HCT116 (cell line): Measurements from ENCODE around the gene C1orf52.

ENCODE experiments used
- EGR1 ChIP-seq: IDR thresholded peaks from 2 replicates; pipeline ENCODE4 v1.6.1; 2012; ENCODE audit warnings: low read depth
- EZH2 ChIP-seq: fragments of 200-600 bp; sonication (generic); IDR thresholded peaks from 2 replicates; pipeline ENCODE4 v1.6.1; 2017; ENCODE audit warnings: antibody characterized with exemption, mixed run types
- EZH2phosphoT487 ChIP-seq: fragments of 200-600 bp; IDR thresholded peaks from 2 replicates; pipeline ENCODE4 v1.6.1; 2018; ENCODE audit warnings: antibody characterized with exemption, borderline replicate concordance
- POLR2A ChIP-seq: IDR thresholded peaks from 2 replicates; pipeline ENCODE4 v1.7.0; 2011; ENCODE audit warnings: borderline replicate concordance; ENCODE audit not compliant: insufficient read depth, insufficient read length; ENCODE audit errors: extremely low read depth
- POLR2AphosphoS5 ChIP-seq: IDR thresholded peaks from 2 replicates; pipeline ENCODE4 v1.6.1; 2011; ENCODE audit warnings: mild to moderate bottlenecking, low read depth, low read length, moderate library complexity
- RAD21 ChIP-seq: IDR thresholded peaks from 2 replicates; pipeline ENCODE4 v1.6.1; 2012; ENCODE audit warnings: low read depth, mild to moderate bottlenecking
- SRF ChIP-seq: IDR thresholded peaks from 2 replicates; pipeline ENCODE4 v1.6.1; 2012; ENCODE audit warnings: low read depth
- ZFX ChIP-seq: fragments of 450-650 bp; IDR thresholded peaks from 2 replicates; pipeline ENCODE4 v1.6.1; 2017
- TF ChIP-seq, protein P1 (sequence below), 3 experiments: fragments of 200-600 bp in 1 of 3; sonication (generic) in 1 of 3; IDR thresholded peaks in 2 of 3; conservative IDR thresholded peaks in 1 of 3; 2 replicates each; pipeline ENCODE4 v1.5.1; 2012 to 2017; ENCODE audit warnings: low read depth in 2 of 3, low read length in 2 of 3, antibody characterized with exemption in 1 of 3, borderline replicate concordance in 1 of 3, control low read depth in 1 of 3, mild to moderate bottlenecking in 1 of 3, mixed read lengths in 1 of 3, mixed run types in 1 of 3, moderate library complexity in 1 of 3; ENCODE audit not compliant: insufficient read depth in 1 of 3
- TF ChIP-seq, protein P2 (sequence below): IDR thresholded peaks from 2 replicates; pipeline ENCODE4 v1.6.1; 2012; ENCODE audit warnings: low read depth
- TF ChIP-seq, protein P3 (sequence below): IDR thresholded peaks from 2 replicates; pipeline ENCODE4 v1.6.1; 2012

DNA sequence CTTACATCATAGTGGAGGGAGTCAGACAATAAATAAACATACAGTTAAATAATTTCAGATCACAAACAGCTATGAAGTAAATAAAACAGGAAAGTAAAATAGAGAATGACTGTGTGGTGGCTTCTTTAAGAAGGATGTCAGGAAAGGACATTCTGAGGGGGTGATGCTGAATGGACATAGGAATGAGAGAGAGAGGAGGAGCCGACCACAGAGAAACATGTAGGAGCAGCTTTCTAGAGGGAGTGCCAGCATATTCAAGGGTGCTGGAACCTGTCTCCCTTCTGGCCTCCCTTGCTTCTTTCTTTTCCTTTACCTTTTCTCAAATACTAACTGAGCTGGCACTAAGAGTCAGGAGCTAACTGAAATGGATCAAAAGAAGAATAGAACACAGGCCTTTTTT lies 37.5 kb upstream of the C1orf52 start:
- TF ChIP-seq POLR2A (no peak), EZH2phosphoT487 (no peak), EZH2 (no peak), POLR2AphosphoS5 (no peak), SRF (no peak), ZFX (no peak), RAD21 (no peak), EGR1 (no peak)
- TF ChIP-seq, protein P1, sequence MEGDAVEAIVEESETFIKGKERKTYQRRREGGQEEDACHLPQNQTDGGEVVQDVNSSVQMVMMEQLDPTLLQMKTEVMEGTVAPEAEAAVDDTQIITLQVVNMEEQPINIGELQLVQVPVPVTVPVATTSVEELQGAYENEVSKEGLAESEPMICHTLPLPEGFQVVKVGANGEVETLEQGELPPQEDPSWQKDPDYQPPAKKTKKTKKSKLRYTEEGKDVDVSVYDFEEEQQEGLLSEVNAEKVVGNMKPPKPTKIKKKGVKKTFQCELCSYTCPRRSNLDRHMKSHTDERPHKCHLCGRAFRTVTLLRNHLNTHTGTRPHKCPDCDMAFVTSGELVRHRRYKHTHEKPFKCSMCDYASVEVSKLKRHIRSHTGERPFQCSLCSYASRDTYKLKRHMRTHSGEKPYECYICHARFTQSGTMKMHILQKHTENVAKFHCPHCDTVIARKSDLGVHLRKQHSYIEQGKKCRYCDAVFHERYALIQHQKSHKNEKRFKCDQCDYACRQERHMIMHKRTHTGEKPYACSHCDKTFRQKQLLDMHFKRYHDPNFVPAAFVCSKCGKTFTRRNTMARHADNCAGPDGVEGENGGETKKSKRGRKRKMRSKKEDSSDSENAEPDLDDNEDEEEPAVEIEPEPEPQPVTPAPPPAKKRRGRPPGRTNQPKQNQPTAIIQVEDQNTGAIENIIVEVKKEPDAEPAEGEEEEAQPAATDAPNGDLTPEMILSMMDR (IDR thresholded peaks at IDR 0.05 in 2 of 3, conservative IDR thresholded peaks at IDR 0.05 in 1 of 3; ENCODE audit: borderline replicate concordance in 1 of 3, insufficient read depth in 1 of 3, low read depth in 2 of 3, low read length in 2 of 3): no peak
- TF ChIP-seq, protein P2, sequence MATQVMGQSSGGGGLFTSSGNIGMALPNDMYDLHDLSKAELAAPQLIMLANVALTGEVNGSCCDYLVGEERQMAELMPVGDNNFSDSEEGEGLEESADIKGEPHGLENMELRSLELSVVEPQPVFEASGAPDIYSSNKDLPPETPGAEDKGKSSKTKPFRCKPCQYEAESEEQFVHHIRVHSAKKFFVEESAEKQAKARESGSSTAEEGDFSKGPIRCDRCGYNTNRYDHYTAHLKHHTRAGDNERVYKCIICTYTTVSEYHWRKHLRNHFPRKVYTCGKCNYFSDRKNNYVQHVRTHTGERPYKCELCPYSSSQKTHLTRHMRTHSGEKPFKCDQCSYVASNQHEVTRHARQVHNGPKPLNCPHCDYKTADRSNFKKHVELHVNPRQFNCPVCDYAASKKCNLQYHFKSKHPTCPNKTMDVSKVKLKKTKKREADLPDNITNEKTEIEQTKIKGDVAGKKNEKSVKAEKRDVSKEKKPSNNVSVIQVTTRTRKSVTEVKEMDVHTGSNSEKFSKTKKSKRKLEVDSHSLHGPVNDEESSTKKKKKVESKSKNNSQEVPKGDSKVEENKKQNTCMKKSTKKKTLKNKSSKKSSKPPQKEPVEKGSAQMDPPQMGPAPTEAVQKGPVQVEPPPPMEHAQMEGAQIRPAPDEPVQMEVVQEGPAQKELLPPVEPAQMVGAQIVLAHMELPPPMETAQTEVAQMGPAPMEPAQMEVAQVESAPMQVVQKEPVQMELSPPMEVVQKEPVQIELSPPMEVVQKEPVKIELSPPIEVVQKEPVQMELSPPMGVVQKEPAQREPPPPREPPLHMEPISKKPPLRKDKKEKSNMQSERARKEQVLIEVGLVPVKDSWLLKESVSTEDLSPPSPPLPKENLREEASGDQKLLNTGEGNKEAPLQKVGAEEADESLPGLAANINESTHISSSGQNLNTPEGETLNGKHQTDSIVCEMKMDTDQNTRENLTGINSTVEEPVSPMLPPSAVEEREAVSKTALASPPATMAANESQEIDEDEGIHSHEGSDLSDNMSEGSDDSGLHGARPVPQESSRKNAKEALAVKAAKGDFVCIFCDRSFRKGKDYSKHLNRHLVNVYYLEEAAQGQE: no peak
- TF ChIP-seq, protein P3, sequence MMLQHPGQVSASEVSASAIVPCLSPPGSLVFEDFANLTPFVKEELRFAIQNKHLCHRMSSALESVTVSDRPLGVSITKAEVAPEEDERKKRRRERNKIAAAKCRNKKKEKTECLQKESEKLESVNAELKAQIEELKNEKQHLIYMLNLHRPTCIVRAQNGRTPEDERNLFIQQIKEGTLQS: no peak
